Heart left ventricle (tissue), 16 donors: ENCODE measurements around the gene EFHC1. TPM values are rescaled to one million over a fixed set of nuclear protein-coding genes. Genes with fewer than 3 reads are reported as not detected.
A peak's percentile ranks its signal among the peaks of the same experiment; 100 is the strongest.

Experiments used
- ATAC-seq, 4 donors: fragments of 200-7000 bp; cut with Tn5 transposase; one replicate each; pipeline ENCODE4 v1.9.1; 2020 to 2022; ENCODE audit warnings: moderate library complexity in 4 of 4, mild to moderate bottlenecking in 3 of 4, moderate number of reproducible peaks in 1 of 4
- DNase-seq, 5 donors: peaks; one replicate each; pipeline ENCODE4 v3.0.0-alpha.2; 2020
- H3K27ac ChIP-seq, 12 donors: fragments of 200-600 bp; sonication (generic) in 4 of 12; one replicate each; pipeline versions ENCODE4 v1.5.0 to v1.8.0; 2016 to 2022; ENCODE audit warnings: mild to moderate bottlenecking in 2 of 12
- H3K27me3 ChIP-seq, 9 donors: fragments of 200-600 bp; sonication (generic) in 2 of 9; one replicate each; pipeline versions ENCODE4 v1.5.1 to v1.8.0; 2016 to 2022; ENCODE audit warnings: mild to moderate bottlenecking in 3 of 9
- H3K36me3 ChIP-seq, 9 donors: fragments of 200-600 bp; sonication (generic) in 2 of 9; one replicate each; pipeline versions ENCODE4 v1.5.0 to v1.8.0; 2018 to 2022; ENCODE audit warnings: mild to moderate bottlenecking in 2 of 9
- H3K4me1 ChIP-seq, 12 donors: fragments of 200-600 bp; sonication (generic) in 4 of 12; one replicate each; pipeline versions ENCODE4 v1.5.0 to v1.8.0; 2016 to 2022; ENCODE audit warnings: mild to moderate bottlenecking in 3 of 12
- H3K4me3 ChIP-seq, 12 donors: fragments of 200-600 bp; sonication (generic) in 4 of 12; one replicate each; pipeline versions ENCODE4 v1.5.0 to v1.8.0; 2017 to 2022; ENCODE audit warnings: mild to moderate bottlenecking in 9 of 12, moderate library complexity in 4 of 12
- H3K9me3 ChIP-seq, 12 donors: fragments of 200-600 bp; sonication (generic) in 4 of 12; one replicate each; pipeline versions ENCODE4 v1.5.0 to v1.8.0; 2016 to 2022; ENCODE audit warnings: mild to moderate bottlenecking in 1 of 12
- POLR2A ChIP-seq, 2 donors: fragments of 450-650 bp; IDR thresholded peaks; one replicate each; pipeline ENCODE4 v1.6.1; 2017; ENCODE audit warnings: antibody characterized with exemption in 2 of 2, mild to moderate bottlenecking in 2 of 2, moderate library complexity in 2 of 2
- WGBS, 4 donors: extraction: QIAGEN DNeasy Blood & Tissue Kit in 2 of 4; methylation state at CpG; one replicate each; pipeline versions ENCODE4 v1.1.5 to v1.1.7; 2013 to 2018; 5-methylcytosine and 5-hydroxymethylcytosine counted together
- intact Hi-C, 10 donors: fragments of 100-400 bp; cut with DNase I; formaldehyde crosslinking; loops; one replicate each; pipeline versions ENCODE4 v1.11.1 to v1.14.2; 2022
- polyA plus RNA-seq, 2 donors: library from polyadenylated mRNA; stranded (reverse); fragments of 200-250 nt; gene quantifications; one replicate each; pipeline ENCODE4 v1.2.3, GENCODE V29; 2013
- total RNA-seq, 9 donors: library from RNA; depleted of rRNA in 2 of 9; stranded (reverse); fragments of >200 nt in 2 of 9; fragmentation: NEBNext Ultra II Directional in 3 of 9; extraction: Animal tissue kit (Norgen Biotek cat#: 25700) in 3 of 9; gene quantifications; one replicate each; pipeline versions ENCODE4 v1.1.0 to v1.2.4, GENCODE V29; 2016 to 2023
- TF ChIP-seq, protein P1 (sequence below), 12 donors: fragments of 200-600 bp; sonication (generic) in 4 of 12; IDR thresholded peaks; one replicate each; pipeline versions ENCODE4 v1.5.0 to v1.8.0; 2018 to 2022; ENCODE audit warnings: antibody characterized with exemption in 12 of 12, mild to moderate bottlenecking in 5 of 12
- donor health status: ischemic (EF 13 %, LVEDD 7.1; RV severe dilation, severe dysfunction).
- donor health status: healthy with polysubstance abuse.
- donor health status: DM: no; HTN: yes; CAD: no.
- donor health status: DM: no; HTN: no; CAD: no.
- donor health status: ischemic (EF 25% LVEDD 6.9; RV normal size, moderate dysfunction).
- donor health status: ischemic (EF 25% LVEDD 5.7; RV mildly dilated, moderate dysfunction).
- donor health status: healthy.
- donor health status: DM: yes; HTN: yes; CAD: no.
- donor health status: ischemic (EF 35%, LVEDD 5.7; RV mildly dilated, moderate dysfunction).
- donor health status: nonischemic (EF 11% LVEDD 7.7; RV severe dilation, severe dysfunction).
- donor health status: DM: yes; HTN: yes; CAD: no.
- donor health status: PGD.
- donor health status: ischemic (EF 29% LVEDD 5.4; RV normal size, mild dysfunction).
- donor health status: nonischemic (EF 23%, LVEDD 6.1; RV moderate dilation, normal function).

The EFHC1 gene
- total and polyA plus RNA-seq, 11 donors = 2.6 to 14.4 (median 4.3) TPM

GRCh38 chr6:52557389-52558265 lies 137.5 kb downstream of the EFHC1 start:
- ATAC-seq = peak in 3 of 4 donors; percentile 46 to 49 (median 47)
- peak overlapping the region in 9 of 12 donors; percentile 10 to 54 (median 34) for H3K27ac ChIP-seq

GRCh38 chr6:52558266-52559000 lies 138.3 kb downstream of the EFHC1 start:
- no peak for TF ChIP-seq POLR2A (IDR thresholded peaks at IDR 0.05)
- TF ChIP-seq, protein P1, sequence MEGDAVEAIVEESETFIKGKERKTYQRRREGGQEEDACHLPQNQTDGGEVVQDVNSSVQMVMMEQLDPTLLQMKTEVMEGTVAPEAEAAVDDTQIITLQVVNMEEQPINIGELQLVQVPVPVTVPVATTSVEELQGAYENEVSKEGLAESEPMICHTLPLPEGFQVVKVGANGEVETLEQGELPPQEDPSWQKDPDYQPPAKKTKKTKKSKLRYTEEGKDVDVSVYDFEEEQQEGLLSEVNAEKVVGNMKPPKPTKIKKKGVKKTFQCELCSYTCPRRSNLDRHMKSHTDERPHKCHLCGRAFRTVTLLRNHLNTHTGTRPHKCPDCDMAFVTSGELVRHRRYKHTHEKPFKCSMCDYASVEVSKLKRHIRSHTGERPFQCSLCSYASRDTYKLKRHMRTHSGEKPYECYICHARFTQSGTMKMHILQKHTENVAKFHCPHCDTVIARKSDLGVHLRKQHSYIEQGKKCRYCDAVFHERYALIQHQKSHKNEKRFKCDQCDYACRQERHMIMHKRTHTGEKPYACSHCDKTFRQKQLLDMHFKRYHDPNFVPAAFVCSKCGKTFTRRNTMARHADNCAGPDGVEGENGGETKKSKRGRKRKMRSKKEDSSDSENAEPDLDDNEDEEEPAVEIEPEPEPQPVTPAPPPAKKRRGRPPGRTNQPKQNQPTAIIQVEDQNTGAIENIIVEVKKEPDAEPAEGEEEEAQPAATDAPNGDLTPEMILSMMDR (IDR thresholded peaks at IDR 0.05) = no peak
- peak overlapping the region in 8 of 12 donors; percentile 10 to 54 (median 40) for H3K27ac ChIP-seq
- DNase-seq = no peak
- H3K36me3 ChIP-seq = peaks cover 0 to 2% (median 0%) of the 10 kb centered on the region in 9 donors
- H3K9me3 ChIP-seq = no peaks in the 10 kb centered on the region
- no peaks in the 10 kb centered on the region for H3K27me3 ChIP-seq
- H3K4me1 ChIP-seq = peaks cover 0 to 74% (median 38%) of the 10 kb centered on the region in 12 donors
- no peak overlapping the region for H3K4me3 ChIP-seq
- 75 to 77% (median 76%) methylated on average over 6 of the region's 6 CpGs for WGBS, 4 donors
- peak in 3 of 4 donors; percentile 17 to 37 (median 27) for ATAC-seq
- intact Hi-C loops = no loop called here

More at GRCh38 chr6:52557389-52558265, 137.5 kb downstream of the EFHC1 start:
- Histone ChIP-seq H3K4me1 (peaks cover 0 to 73% (median 35%) of the 10 kb centered on the region in 12 donors), H3K36me3 (peaks cover 0 to 2% (median 0%) of the 10 kb centered on the region in 9 donors), H3K4me3 (no peak overlapping the region), H3K9me3 (no peaks in the 10 kb centered on the region), H3K27me3 (no peaks in the 10 kb centered on the region)
- 54 to 64% (median 58%) methylated on average over 9 to 11 of the region's 11 CpGs for WGBS, 4 donors
- TF ChIP-seq POLR2A (IDR thresholded peaks at IDR 0.05) = no peak
- TF ChIP-seq, protein P1 (IDR thresholded peaks at IDR 0.05) = no peak
- DNase-seq = no peak
- intact Hi-C loops = no loop called here

DNA sequence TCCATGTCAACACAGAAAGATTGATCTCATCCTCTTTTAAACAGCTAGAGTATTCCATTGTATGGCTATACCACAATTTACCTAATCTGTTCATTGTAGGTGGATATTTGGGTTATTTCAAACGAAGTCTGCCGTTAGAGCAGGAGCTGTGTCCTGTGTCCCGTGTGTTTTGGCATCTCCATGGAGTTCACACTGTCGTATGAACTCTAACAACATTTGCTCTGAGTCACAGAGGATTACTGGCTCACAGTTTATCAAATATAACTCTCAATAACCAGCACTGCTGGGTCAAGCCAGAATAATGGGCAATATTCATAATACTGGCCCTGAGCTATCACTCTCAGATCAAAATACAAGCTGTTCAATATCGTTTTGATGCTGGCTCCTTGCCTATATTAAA lies 140.3 kb downstream of the EFHC1 start:
- Histone ChIP-seq H3K4me1 (peaks cover 0 to 76% (median 47%) of the 10 kb centered on the region in 12 donors), H3K36me3 (peaks cover 0 to 2% (median 0%) of the 10 kb centered on the region in 9 donors), H3K27ac (no peak overlapping the region), H3K27me3 (no peaks in the 10 kb centered on the region), H3K4me3 (no peak overlapping the region), H3K9me3 (no peaks in the 10 kb centered on the region)
- intact Hi-C loops = no loop called here
- ATAC-seq = peak in 2 of 4 donors; percentile 52 to 73
- TF ChIP-seq POLR2A (IDR thresholded peaks at IDR 0.05) = no peak
- TF ChIP-seq, protein P1 (IDR thresholded peaks at IDR 0.05) = no peak
- no peak for DNase-seq
- WGBS, 4 donors = 23 to 42% (median 29%) methylated on average over 5 of the region's 5 CpGs

GRCh38 chr6:52562911-52563310 lies 142.8 kb downstream of the EFHC1 start:
- Histone ChIP-seq H3K4me1 (peaks cover 12 to 82% (median 59%) of the 10 kb centered on the region in 12 donors), H3K4me3 (no peak overlapping the region), H3K36me3 (peaks cover 0 to 2% (median 0%) of the 10 kb centered on the region in 9 donors), H3K27ac (no peak overlapping the region), H3K9me3 (no peaks in the 10 kb centered on the region), H3K27me3 (no peaks in the 10 kb centered on the region)
- 17 to 28% (median 23%) methylated on average over 3 of the region's 3 CpGs for WGBS, 4 donors
- no peak for ATAC-seq
- intact Hi-C loops = no loop called here
- TF ChIP-seq, protein P1 (IDR thresholded peaks at IDR 0.05) = no peak
- no peak for TF ChIP-seq POLR2A (IDR thresholded peaks at IDR 0.05)
- DNase-seq = no peak
